H9 (cell line): ENCODE measurements around the gene GJA10. TPM values are rescaled to one million over a fixed set of nuclear protein-coding genes. Genes with fewer than 3 reads are reported as not detected.

Experiments used
- DNase-seq: peaks from one replicate; pipeline ENCODE4 v3.0.0-alpha.2; 2017
- H2AFZ ChIP-seq: one replicate; pipeline ENCODE4 v1.6.1; 2013; ENCODE audit warnings: mild to moderate bottlenecking, low read length, control low read depth, moderate library complexity
- H2AK5ac ChIP-seq: 2 replicates; pipeline ENCODE4 v1.6.1; 2013; ENCODE audit warnings: low read length, control low read depth, mixed read lengths; ENCODE audit not compliant: insufficient read length
- H2BK120ac ChIP-seq: one replicate; pipeline ENCODE4 v1.6.1; 2013; ENCODE audit warnings: low read depth, mild to moderate bottlenecking, low read length, control low read depth, inconsistent platforms; ENCODE audit not compliant: poor library complexity, severe bottlenecking
- H2BK12ac ChIP-seq: 2 replicates; pipeline ENCODE4 v1.6.1; 2013; ENCODE audit warnings: low read length, control low read depth, mixed read lengths, low read depth; ENCODE audit not compliant: insufficient read length
- H2BK15ac ChIP-seq: 2 replicates; pipeline ENCODE4 v1.6.1; 2013; ENCODE audit warnings: low read depth, low read length, control low read depth
- H2BK20ac ChIP-seq: one replicate; pipeline ENCODE4 v1.6.1; 2013; ENCODE audit warnings: low read depth, mild to moderate bottlenecking, low read length, control low read depth, inconsistent platforms; ENCODE audit not compliant: poor library complexity, severe bottlenecking
- H2BK5ac ChIP-seq: 2 replicates; pipeline ENCODE4 v1.6.1; 2013; ENCODE audit warnings: low read length, control low read depth, mixed read lengths; ENCODE audit not compliant: insufficient read length
- H3K14ac ChIP-seq: 2 replicates; pipeline ENCODE4 v1.6.1; 2013; ENCODE audit warnings: low read length, control low read depth; ENCODE audit not compliant: insufficient read depth
- H3K18ac ChIP-seq: 2 replicates; pipeline ENCODE4 v1.6.1; 2013; ENCODE audit warnings: low read depth, mild to moderate bottlenecking, mixed read lengths, low read length, control low read depth; ENCODE audit not compliant: insufficient read length
- H3K23ac ChIP-seq: 2 replicates; pipeline ENCODE4 v1.6.1; 2013; ENCODE audit warnings: low read length, control low read depth, mixed read lengths, low read depth; ENCODE audit not compliant: insufficient read length
- H3K23me2 ChIP-seq: 2 replicates; pipeline ENCODE4 v1.6.1; 2013; ENCODE audit warnings: low read depth, mild to moderate bottlenecking, mixed read lengths, low read length, control low read depth; ENCODE audit not compliant: insufficient read length, poor library complexity, severe bottlenecking
- H3K27ac ChIP-seq: 2 replicates; pipeline ENCODE4 v1.5.1; 2013; ENCODE audit warnings: low read length, control low read depth, mixed read lengths, low read depth; ENCODE audit not compliant: insufficient read length
- H3K27me3 ChIP-seq: 2 replicates; pipeline ENCODE4 v1.6.1; 2013; ENCODE audit warnings: low read length, control low read depth, inconsistent platforms; ENCODE audit not compliant: insufficient read depth
- H3K4ac ChIP-seq: 2 replicates; pipeline ENCODE4 v1.6.1; 2013; ENCODE audit warnings: low read depth, mild to moderate bottlenecking, control low read depth, inconsistent platforms, low read length, moderate library complexity
- H3K4me1 ChIP-seq: 2 replicates; pipeline ENCODE4 v1.6.1; 2013; ENCODE audit warnings: low read length, control low read depth, inconsistent platforms; ENCODE audit not compliant: insufficient read depth
- H3K4me2 ChIP-seq: 2 replicates; pipeline ENCODE4 v1.6.1; 2013; ENCODE audit warnings: low read length, control low read depth, mixed read lengths; ENCODE audit not compliant: insufficient read length, insufficient read depth
- H3K56ac ChIP-seq: 2 replicates; pipeline ENCODE4 v1.6.1; 2013; ENCODE audit warnings: low read depth, mild to moderate bottlenecking, mixed read lengths, low read length, control low read depth; ENCODE audit not compliant: insufficient read length
- H3K79me1 ChIP-seq: 2 replicates; pipeline ENCODE4 v1.6.1; 2013; ENCODE audit warnings: low read depth, mild to moderate bottlenecking, moderate library complexity, low read length, control low read depth, inconsistent platforms; ENCODE audit not compliant: insufficient read depth, poor library complexity, severe bottlenecking
- H3K79me2 ChIP-seq: 2 replicates; pipeline ENCODE4 v1.6.1; 2013; ENCODE audit warnings: low read length, control low read depth, inconsistent platforms; ENCODE audit not compliant: insufficient read depth
- H3K9ac ChIP-seq: 2 replicates; pipeline ENCODE4 v1.6.1; 2013; ENCODE audit warnings: low read length, control low read depth, mixed read lengths; ENCODE audit not compliant: insufficient read length; ENCODE audit errors: extremely low read depth
- H3K9me3 ChIP-seq: one replicate; pipeline ENCODE4 v1.6.1; 2013; ENCODE audit warnings: low read depth, low read length, inconsistent platforms; ENCODE audit not compliant: control insufficient read depth
- H3T11ph ChIP-seq: one replicate; pipeline ENCODE4 v1.6.1; 2013; ENCODE audit warnings: mild to moderate bottlenecking, low read length, control low read depth, inconsistent platforms
- H4K20me1 ChIP-seq: one replicate; pipeline ENCODE4 v1.6.1; 2013; ENCODE audit not compliant: control insufficient read depth, insufficient read length, insufficient read depth
- H4K5ac ChIP-seq: 2 replicates; pipeline ENCODE4 v1.6.1; 2013; ENCODE audit warnings: low read depth, mild to moderate bottlenecking, mixed read lengths, low read length, control low read depth; ENCODE audit not compliant: insufficient read length
- H4K8ac ChIP-seq: replicated peaks from 2 replicates; pipeline ENCODE4 v1.6.1; 2013; ENCODE audit warnings: low read length, control low read depth, mixed read lengths, low read depth; ENCODE audit not compliant: insufficient read length
- H4K91ac ChIP-seq: 2 replicates; pipeline ENCODE4 v1.6.1; 2013; ENCODE audit warnings: low read depth, mild to moderate bottlenecking, moderate library complexity, mixed read lengths, low read length, control low read depth; ENCODE audit not compliant: insufficient read length
- H3K27ac Mint-ChIP-seq, 3 experiments: 2 replicates in 2 of 3; 3 replicates in 1 of 3; pipeline ENCODE4 v1.8.0; 2020 to 2021; ENCODE audit warnings: mixed read lengths in 3 of 3, mild to moderate bottlenecking in 1 of 3, moderate library complexity in 1 of 3
- H3K27me3 Mint-ChIP-seq: 2 replicates; pipeline ENCODE4 v1.8.0; 2021; ENCODE audit warnings: low read depth, mild to moderate bottlenecking, moderate library complexity, mixed read lengths
- H3K36me3 Mint-ChIP-seq, 3 experiments: 2 replicates in 2 of 3; 3 replicates in 1 of 3; pipeline ENCODE4 v1.8.0; 2020 to 2021; ENCODE audit warnings: low read depth in 3 of 3, mixed read lengths in 3 of 3; ENCODE audit not compliant: insufficient read depth in 1 of 3
- H3K4me1 Mint-ChIP-seq, 2 experiments: 2 replicates each; pipeline ENCODE4 v1.8.0; 2020; ENCODE audit warnings: mixed read lengths in 2 of 2
- H3K4me3 Mint-ChIP-seq, 2 experiments: 2 replicates in 1 of 2; 3 replicates in 1 of 2; pipeline ENCODE4 v1.8.0; 2020 to 2021; ENCODE audit warnings: mild to moderate bottlenecking in 2 of 2, mixed read lengths in 2 of 2, moderate library complexity in 1 of 2
- H3K9me3 Mint-ChIP-seq, 2 experiments: 2 replicates in 1 of 2; 3 replicates in 1 of 2; pipeline ENCODE4 v1.8.0; 2020; ENCODE audit warnings: mild to moderate bottlenecking in 2 of 2, mixed read lengths in 2 of 2, moderate library complexity in 1 of 2
- CTCF ChIP-seq: fragments of 200-600 bp; sonication (generic); conservative IDR thresholded peaks from 3 replicates; pipeline ENCODE4 v1.8.0; 2021; ENCODE audit warnings: antibody characterized with exemption, mild to moderate bottlenecking
- WGBS: extraction: QIAGEN DNeasy Blood & Tissue Kit; methylation state at CpG from one replicate; pipeline ENCODE4 v1.1.7; 2013; ENCODE audit warnings: missing lambda C conversion rate, low lambda C conversion rate, mixed read lengths; ENCODE audit not compliant: insufficient read length; ENCODE audit errors: extremely low coverage; 5-methylcytosine and 5-hydroxymethylcytosine counted together
- total RNA-seq: library from RNA; stranded (reverse); gene quantifications from 2 replicates; pipeline ENCODE4 v1.2.1, GENCODE V29; 2021

Gene GJA10
- total RNA-seq, 1 experiment from 2014 or later = not detected

GRCh38 chr6:89910902-89911240 is 16.6 kb downstream of the GJA10 start:
- Histone ChIP-seq H3T11ph (no peak overlapping the region), H4K20me1 (no peaks in the 10 kb centered on the region), H4K5ac (no peak overlapping the region), H3K79me1 (no peaks in the 10 kb centered on the region), H2BK15ac (no peak overlapping the region), H3K27ac (no peak overlapping the region), H3K79me2 (no peaks in the 10 kb centered on the region), H2BK20ac (no peak overlapping the region), H3K23me2 (no peaks in the 10 kb centered on the region), H2BK120ac (no peak overlapping the region), H3K18ac (no peak overlapping the region), H2BK5ac (no peak overlapping the region), H3K4me1 (no peaks in the 10 kb centered on the region; the same call in 1 of the 2 replicates), H2AK5ac (no peak overlapping the region), H3K9ac (no peak overlapping the region), H3K4me2 (no peak overlapping the region), H3K56ac (no peak overlapping the region), H4K8ac (no peak overlapping the region), H3K4ac (no peak overlapping the region), H3K14ac (no peak overlapping the region), H2BK12ac (no peak overlapping the region), H3K27me3 (no peaks in the 10 kb centered on the region), H2AFZ (no peak overlapping the region), H4K91ac (no peak overlapping the region), H3K9me3 (no peaks in the 10 kb centered on the region), H3K23ac (no peak overlapping the region)
- Mint-ChIP-seq H3K4me3 (peak overlapping the region in 1 of 2 experiments; percentile 58; a peak in 1 of 5 replicates), H3K9me3 (no peaks in the 10 kb centered on the region), H3K36me3 (no peaks in the 10 kb centered on the region), H3K4me1 (peaks cover 13 to 18% of the 10 kb centered on the region in 2 experiments), H3K27me3 (no peaks in the 10 kb centered on the region), H3K27ac (peak overlapping the region; percentile 78 to 79 (median 79); a peak in 4 of 7 replicates)
- TF ChIP-seq CTCF = no peak
- no CpG with 5 or more reads among the region's 1 CpG for WGBS
- no peak for DNase-seq
